BLaER1 treated with 17β-estradiol and CSF1 and Interleukin-3, amounts not matched to agents 10 nM and 100 nM (cell line): ENCODE results near the gene CNPY1.
"Not testable (repeated sequence)": the region's sequence is repeated elsewhere in the genome, so short reads cannot be mapped to it uniquely, and the experiment has no call there.

Experiments
- H3K27ac ChIP-seq, 11 experiments: shearing (Covaris generic); formaldehyde crosslinking; 2 replicates each; pipeline ENCODE4 v1.8.1; 2022
- H3K27me3 ChIP-seq, 11 experiments: shearing (Covaris generic); formaldehyde crosslinking; 2 replicates each; pipeline ENCODE4 v1.8.1; 2022
- H3K36me3 ChIP-seq, 11 experiments: shearing (Covaris generic); formaldehyde crosslinking; 2 replicates each; pipeline ENCODE4 v1.8.1; 2022
- H3K4me1 ChIP-seq, 10 experiments: shearing (Covaris generic); formaldehyde crosslinking; 2 replicates each; pipeline ENCODE4 v1.8.1; 2022
- H3K4me2 ChIP-seq, 11 experiments: shearing (Covaris generic); formaldehyde crosslinking; 2 replicates each; pipeline ENCODE4 v1.8.1; 2022
- H3K4me3 ChIP-seq, 10 experiments: shearing (Covaris generic); formaldehyde crosslinking; 2 replicates each; pipeline ENCODE4 v1.8.1; 2022
- H3K9ac ChIP-seq, 11 experiments: shearing (Covaris generic); formaldehyde crosslinking; 2 replicates each; pipeline ENCODE4 v1.8.1; 2022
- H3K9me3 ChIP-seq, 11 experiments: shearing (Covaris generic); formaldehyde crosslinking; replicated peaks in 1 of 11; 2 replicates each; pipeline ENCODE4 v1.8.1; 2022
- H4K20me1 ChIP-seq, 11 experiments: shearing (Covaris generic); formaldehyde crosslinking; 2 replicates each; pipeline ENCODE4 v1.8.1; 2022
- Cebpa-rat ChIP-seq, 11 experiments: shearing (Covaris generic); IDR thresholded peaks; 2 replicates each; pipeline ENCODE4 v1.8.1; 2022

The CNPY1 gene

DNA sequence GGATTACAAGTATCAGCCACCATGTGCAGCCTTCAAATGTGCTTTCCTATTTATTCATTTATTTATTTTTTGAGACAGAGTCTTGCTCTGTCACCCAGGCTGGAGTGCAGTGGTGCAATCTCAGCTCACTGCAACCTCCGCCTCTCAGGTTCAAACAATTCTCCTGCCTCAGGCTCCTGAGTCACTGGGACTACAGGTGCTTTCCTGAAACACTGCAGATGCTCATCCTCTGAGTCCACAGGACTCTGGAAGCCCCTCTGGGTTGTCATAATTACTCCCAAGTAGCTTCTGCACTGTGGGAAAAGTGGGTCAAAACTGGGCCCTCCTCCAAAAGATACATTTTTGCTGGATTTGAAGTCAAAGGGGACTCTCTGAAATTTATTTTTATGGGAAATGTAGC is at the start of gene CNPY1:
Gene CNPY1 (minus strand): TSS at position 111 of the 400 bp plus-strand sequence. CDS start 630 bp downstream, outside the sequence.
- H3K4me3 ChIP-seq, H3K27ac ChIP-seq, H4K20me1 ChIP-seq, H3K4me1 ChIP-seq, H3K36me3 ChIP-seq, H3K27me3 ChIP-seq, H3K4me2 ChIP-seq, H3K9ac ChIP-seq, H3K9me3 ChIP-seq: not testable (repeated sequence)

DNA sequence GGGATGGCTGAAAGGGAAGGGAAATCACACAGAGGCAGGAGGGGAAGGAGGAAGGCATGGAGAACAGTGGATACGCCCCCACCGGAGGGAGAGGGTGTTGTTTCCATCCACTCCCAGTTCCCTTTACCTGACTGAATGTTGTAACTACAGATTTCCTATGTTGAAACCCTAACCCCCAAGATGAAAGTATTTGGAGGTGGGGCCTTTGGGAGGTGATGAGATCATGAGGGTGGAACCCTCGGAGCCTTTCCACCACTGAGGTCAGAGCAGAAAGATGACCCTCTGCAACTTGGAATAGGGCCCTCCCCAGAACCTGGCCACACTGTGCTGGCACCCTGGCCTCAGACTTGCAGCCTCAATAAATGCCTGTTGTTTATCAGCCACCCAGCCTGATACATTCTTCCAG is 48.6 kb upstream of the CNPY1 start:
- Histone ChIP-seq H3K27ac (0 out of 22 replicates have a peak overlapping the region, but pooled peaks of 1 of the 11 experiments have one; percentile 48), H3K36me3 (no peaks in the 10 kb centered on the region), H3K27me3 (no peaks in the 10 kb centered on the region), H3K4me3 (no peak overlapping the region), H3K4me1 (peaks cover 10 to 48% (median 28%) of the 10 kb centered on the region in 10 experiments), H3K9me3 (no peaks in the 10 kb centered on the region), H3K4me2 (peak overlapping the region in 5 of 11 experiments; percentile 33 to 54 (median 44); a peak in 9 of 22 replicates), H3K9ac (no peak overlapping the region), H4K20me1 (no peaks in the 10 kb centered on the region)
- TF ChIP-seq Cebpa-rat (IDR thresholded peaks at IDR 0.05) = no peak

DNA sequence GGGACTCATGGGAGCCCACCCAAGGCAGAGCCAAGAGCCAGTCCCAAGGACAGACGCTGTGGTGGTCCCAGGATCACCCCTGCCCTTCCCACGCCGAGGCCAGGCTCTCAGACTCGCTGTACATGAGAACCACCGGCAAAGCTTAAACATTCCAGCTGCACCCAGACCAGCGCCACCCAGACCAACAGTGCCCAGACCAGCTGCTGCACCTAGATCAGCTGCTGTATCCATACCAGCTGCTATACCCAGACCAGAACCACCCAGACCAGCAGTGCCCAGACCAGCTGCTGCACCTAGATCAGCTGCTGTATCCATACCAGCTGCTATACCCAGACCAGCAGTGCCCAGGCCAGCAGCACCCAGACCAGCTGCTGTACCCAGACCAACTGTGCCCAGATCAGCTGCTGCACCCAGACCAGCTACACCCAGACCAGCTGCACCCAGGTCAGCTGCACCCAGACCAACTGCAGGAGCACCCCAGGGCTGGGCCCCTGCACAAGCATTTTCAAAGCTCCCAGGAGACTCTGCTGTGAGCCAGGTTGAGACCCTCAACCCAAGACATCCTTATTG is 47.9 kb upstream of the CNPY1 start:
- Histone ChIP-seq H3K9me3 (no peaks in the 10 kb centered on the region), H3K36me3 (no peaks in the 10 kb centered on the region), H3K4me3 (no peak overlapping the region), H3K9ac (no peak overlapping the region), H3K4me1 (peaks cover 16 to 55% (median 32%) of the 10 kb centered on the region in 10 experiments), H3K4me2 (peak overlapping the region in 5 of 11 experiments; percentile 34 to 54 (median 44); a peak in 10 of 22 replicates), H4K20me1 (no peaks in the 10 kb centered on the region), H3K27ac (peak overlapping the region in 3 of 11 experiments; percentile 28 to 48 (median 44); a peak in 6 of 22 replicates), H3K27me3 (no peaks in the 10 kb centered on the region)
- TF ChIP-seq Cebpa-rat (IDR thresholded peaks at IDR 0.05) = no peak

DNA sequence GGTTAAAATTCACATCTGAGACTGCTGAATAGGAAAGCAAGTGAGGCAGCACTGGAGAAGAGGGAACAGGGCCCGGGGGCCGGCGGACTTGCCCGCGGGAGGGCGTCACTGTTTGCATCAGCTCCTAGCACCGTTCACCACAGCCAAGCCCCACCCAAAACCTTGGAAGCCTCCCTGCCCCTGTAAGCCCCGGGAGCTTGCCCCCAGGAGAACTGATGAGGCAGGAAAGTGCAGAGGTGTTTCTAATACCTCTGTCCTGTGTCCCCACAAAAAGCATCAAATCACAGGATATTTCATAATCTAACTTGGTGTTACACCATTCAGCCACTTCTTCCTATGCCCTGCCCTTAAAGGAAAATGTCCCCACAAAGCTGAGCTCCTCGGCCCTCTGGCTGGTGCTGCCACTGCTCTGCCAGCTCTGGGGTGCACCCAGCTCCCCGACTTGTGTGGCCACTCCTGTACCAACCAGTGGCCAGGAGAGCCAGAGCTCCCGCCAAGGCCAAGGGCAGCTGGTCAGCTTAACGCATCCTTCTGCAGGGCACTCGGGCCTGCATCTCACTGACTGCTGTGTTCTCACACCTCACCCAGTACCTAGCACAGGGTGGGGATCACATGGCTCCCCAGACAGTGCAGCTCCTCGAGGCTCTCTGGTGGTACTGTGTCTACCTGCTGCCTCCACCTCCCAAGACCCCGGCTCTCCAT is 47.3 kb upstream of the CNPY1 start:
- no peak for TF ChIP-seq Cebpa-rat (IDR thresholded peaks at IDR 0.05)
- Histone ChIP-seq H3K4me3 (no peak overlapping the region), H4K20me1 (no peaks in the 10 kb centered on the region), H3K27me3 (no peaks in the 10 kb centered on the region), H3K27ac (peak overlapping the region in 4 of 11 experiments; percentile 8 to 48 (median 36); a peak in 6 of 22 replicates), H3K4me2 (peak overlapping the region in 7 of 11 experiments; percentile 3 to 54 (median 43); a peak in 11 of 22 replicates), H3K36me3 (no peaks in the 10 kb centered on the region), H3K9ac (no peak overlapping the region), H3K9me3 (no peaks in the 10 kb centered on the region), H3K4me1 (peaks cover 16 to 55% (median 33%) of the 10 kb centered on the region in 10 experiments)

DNA sequence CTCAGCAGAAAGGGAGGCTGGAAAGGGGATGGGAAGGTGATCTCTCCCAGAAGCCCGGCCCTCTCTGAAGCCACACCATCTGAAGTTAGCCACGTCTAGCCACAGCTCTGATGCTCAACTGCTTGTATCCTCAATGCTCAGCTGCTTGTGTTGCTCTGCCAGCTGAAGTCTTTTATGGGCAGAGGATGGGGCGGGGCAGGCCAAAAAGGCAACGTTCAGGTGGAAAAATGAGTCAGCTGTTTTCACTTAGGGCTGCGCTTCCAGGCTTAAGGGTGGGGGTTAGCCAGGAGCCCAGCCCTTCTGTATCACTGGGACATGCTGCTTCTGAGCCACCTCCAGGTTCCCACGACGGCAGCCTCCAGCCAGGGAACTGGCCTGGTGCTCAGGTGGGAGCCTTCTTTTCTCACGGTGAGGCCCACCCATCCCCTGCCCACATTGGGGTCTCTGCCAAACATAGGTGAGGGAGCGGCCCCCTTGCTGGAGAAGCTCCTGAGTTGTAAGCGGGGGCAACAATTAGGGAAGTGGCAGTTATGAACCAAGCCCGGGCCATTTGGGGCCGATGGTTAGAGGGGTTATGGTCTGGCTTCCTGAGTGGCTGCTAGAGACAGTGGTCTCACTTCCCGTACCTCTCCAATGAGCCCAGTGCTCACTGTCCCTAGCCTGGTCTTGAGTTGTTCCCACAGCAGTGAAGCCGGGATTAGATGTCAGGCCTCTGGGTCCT is 44.9 kb upstream of the CNPY1 start:
- Histone ChIP-seq H3K36me3 (no peaks in the 10 kb centered on the region), H3K4me3 (no peak overlapping the region), H3K4me1 (peaks cover 16 to 55% (median 33%) of the 10 kb centered on the region in 10 experiments), H4K20me1 (no peaks in the 10 kb centered on the region), H3K4me2 (peak overlapping the region in 10 of 11 experiments; percentile 43 to 75 (median 62); a peak in 20 of 22 replicates), H3K9me3 (no peaks in the 10 kb centered on the region), H3K9ac (peak overlapping the region in 1 of 11 experiments; percentile 4; a peak in 1 of 22 replicates), H3K27me3 (no peaks in the 10 kb centered on the region), H3K27ac (peak overlapping the region in 7 of 11 experiments; percentile 32 to 68 (median 45); a peak in 10 of 22 replicates)
- no peak for TF ChIP-seq Cebpa-rat (IDR thresholded peaks at IDR 0.05)

DNA sequence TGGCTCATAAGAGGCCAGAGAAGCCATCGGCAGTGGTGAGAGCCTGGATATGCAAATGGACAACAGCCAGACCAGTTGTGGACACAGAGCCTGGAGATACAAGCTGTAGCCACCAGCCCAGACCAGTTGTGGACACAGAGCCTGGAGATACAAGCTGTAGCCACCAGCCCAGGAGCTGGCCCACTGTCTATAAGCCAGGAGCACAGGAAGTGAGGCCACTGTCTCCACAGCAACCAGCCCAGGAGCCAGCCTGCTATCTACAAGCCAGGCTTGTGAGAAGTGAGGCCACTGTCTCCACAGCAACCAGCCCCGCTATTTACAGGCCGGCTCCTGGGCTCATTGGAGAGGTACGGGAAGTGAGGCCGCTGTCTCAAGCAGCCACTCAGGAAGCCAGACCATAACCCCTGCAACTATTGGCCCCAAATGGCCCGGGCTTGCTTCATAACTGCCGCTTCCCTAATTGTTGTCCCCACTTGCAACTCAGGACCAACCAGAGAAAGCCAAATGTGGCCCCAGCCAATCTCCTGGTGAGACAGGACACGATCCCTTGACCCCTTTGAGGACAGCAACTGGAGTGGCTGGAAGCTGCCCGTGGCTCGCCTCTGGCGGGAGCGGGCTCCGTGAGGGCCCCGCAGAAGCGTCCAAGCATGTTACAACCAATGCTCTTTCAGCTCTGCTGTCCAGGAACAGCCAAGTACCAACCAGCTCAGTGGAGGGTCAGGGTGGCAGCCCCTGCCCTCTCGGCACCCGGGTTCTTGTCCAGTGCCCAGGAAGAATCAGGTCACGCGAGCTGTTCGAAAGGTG is 44.1 kb upstream of the CNPY1 start:
- Histone ChIP-seq H3K4me3 (no peak overlapping the region), H3K9me3 (no peaks in the 10 kb centered on the region), H3K9ac (peak overlapping the region in 2 of 11 experiments; percentile 4 to 18; a peak in 1 of 22 replicates), H3K27me3 (no peaks in the 10 kb centered on the region), H3K4me2 (peak overlapping the region; percentile 43 to 75 (median 62)), H4K20me1 (no peaks in the 10 kb centered on the region), H3K36me3 (no peaks in the 10 kb centered on the region), H3K4me1 (peaks cover 16 to 55% (median 33%) of the 10 kb centered on the region in 10 experiments), H3K27ac (peak overlapping the region in 8 of 11 experiments; percentile 18 to 68 (median 42); a peak in 11 of 22 replicates)
- TF ChIP-seq Cebpa-rat (IDR thresholded peaks at IDR 0.05) = 0 out of 22 replicates have a peak, but pooled peaks of 1 of the 11 experiments have one; percentile 7

DNA sequence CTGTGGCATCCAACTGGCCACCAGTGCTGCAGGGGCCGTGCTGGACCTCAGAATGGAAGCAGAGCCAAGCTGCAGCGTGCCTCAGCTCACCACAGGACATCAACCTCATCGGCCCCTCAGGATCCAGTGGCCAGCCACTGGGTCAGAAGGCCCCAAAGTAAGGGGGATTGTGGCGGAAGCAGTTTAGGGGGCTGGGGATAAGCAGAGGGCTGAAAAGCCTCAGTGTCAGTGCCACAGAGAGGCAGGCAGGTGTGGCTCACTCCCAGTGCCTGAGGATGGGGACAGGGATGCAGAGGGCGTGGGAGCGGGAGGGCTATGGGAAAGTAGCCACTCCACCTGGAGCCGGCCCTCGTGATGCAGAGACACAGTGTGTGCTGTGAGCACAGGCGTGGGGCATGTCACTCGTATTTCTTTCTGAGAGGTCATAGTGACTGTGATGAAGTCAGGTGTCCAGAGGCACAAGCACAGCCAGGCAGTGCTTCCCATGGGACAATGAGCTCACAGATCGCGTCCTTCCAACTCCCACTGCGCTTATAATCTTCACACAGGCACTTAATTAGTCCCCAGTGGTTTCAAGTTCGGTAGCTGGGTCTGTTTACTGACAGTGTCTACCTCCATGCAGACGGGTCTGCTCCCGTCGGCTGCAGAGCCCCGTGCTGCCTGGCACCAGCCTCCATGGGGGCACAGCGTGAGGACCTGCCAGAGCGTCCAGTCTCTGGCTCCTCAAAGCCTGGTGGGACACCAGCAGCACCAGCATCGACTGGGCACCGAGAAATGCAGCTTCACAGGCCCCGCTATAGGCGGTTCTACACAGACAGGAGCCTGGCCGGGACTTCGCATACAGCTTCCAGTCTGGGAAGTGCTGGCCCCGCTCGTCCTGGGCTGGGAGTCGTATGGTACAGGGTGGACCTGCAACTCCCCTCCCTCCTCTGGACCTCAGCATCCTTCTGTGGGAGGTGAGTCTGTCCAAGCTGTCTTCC is 42.9 kb upstream of the CNPY1 start:
- peak overlapping the region in 1 of 11 experiments; percentile 12; a peak in 1 of 22 replicates for H3K9ac ChIP-seq
- peak overlapping the region in 10 of 11 experiments; percentile 43 to 75 (median 64); a peak in 14 of 22 replicates for H3K4me2 ChIP-seq
- H3K4me3 ChIP-seq = no peak overlapping the region
- no peak for TF ChIP-seq Cebpa-rat (IDR thresholded peaks at IDR 0.05)
- peak overlapping the region in 4 of 11 experiments; percentile 18 to 61 (median 28); a peak in 4 of 22 replicates for H3K27ac ChIP-seq
- peaks cover 16 to 44% (median 28%) of the 10 kb centered on the region in 10 experiments for H3K4me1 ChIP-seq
- no peaks in the 10 kb centered on the region for H3K27me3 ChIP-seq
- H4K20me1 ChIP-seq = no peaks in the 10 kb centered on the region
- H3K36me3 ChIP-seq = no peaks in the 10 kb centered on the region
- no peaks in the 10 kb centered on the region for H3K9me3 ChIP-seq
